Progenitor cell of endocrine pancreas (in vitro differentiated cells): Measurements from ENCODE around the gene STK24. TPM values are rescaled to one million over a fixed set of nuclear protein-coding genes. Genes with fewer than 3 reads are reported as not detected.
A peak's percentile ranks its signal among the peaks of the same experiment; 100 is the strongest.
"Not testable (repeated sequence)": the region's sequence is repeated elsewhere in the genome, so short reads cannot be mapped to it uniquely, and the experiment has no call there.

Source experiments
- DNase-seq: peaks from one replicate; pipeline ENCODE4 v3.0.0; 2021; ENCODE audit warnings: low spot score; ENCODE audit not compliant: unreplicated experiment
- H3K27ac Mint-ChIP-seq: 2 replicates; pipeline ENCODE4 v1.8.0; 2021; ENCODE audit warnings: mild to moderate bottlenecking, moderate library complexity, mixed read lengths
- H3K27me3 Mint-ChIP-seq: 2 replicates; pipeline ENCODE4 v1.8.0; 2021; ENCODE audit warnings: mixed read lengths
- H3K36me3 Mint-ChIP-seq: 2 replicates; pipeline ENCODE4 v1.8.0; 2022; ENCODE audit warnings: mixed read lengths; ENCODE audit not compliant: insufficient read depth
- H3K4me1 Mint-ChIP-seq: 2 replicates; pipeline ENCODE4 v1.8.0; 2021; ENCODE audit warnings: low read depth, mixed read lengths
- H3K4me3 Mint-ChIP-seq: 2 replicates; pipeline ENCODE4 v1.8.0; 2021; ENCODE audit warnings: low read depth, mild to moderate bottlenecking, moderate library complexity, mixed read lengths
- H3K9me3 Mint-ChIP-seq: 2 replicates; pipeline ENCODE4 v1.8.0; 2021; ENCODE audit warnings: low read depth, mixed read lengths
- CTCF ChIP-seq: fragments of 200-600 bp; sonication (generic); IDR thresholded peaks from one replicate; pipeline ENCODE4 v1.5.0; 2021; ENCODE audit warnings: antibody characterized with exemption, mild to moderate bottlenecking; ENCODE audit not compliant: unreplicated experiment
- total RNA-seq: library from RNA; stranded (reverse); gene quantifications from 2 replicates; pipeline ENCODE4 v1.2.1, GENCODE V29; 2021

Gene STK24
- total RNA-seq, 1 donor from 2014 or later, result 113 TPM

DNA sequence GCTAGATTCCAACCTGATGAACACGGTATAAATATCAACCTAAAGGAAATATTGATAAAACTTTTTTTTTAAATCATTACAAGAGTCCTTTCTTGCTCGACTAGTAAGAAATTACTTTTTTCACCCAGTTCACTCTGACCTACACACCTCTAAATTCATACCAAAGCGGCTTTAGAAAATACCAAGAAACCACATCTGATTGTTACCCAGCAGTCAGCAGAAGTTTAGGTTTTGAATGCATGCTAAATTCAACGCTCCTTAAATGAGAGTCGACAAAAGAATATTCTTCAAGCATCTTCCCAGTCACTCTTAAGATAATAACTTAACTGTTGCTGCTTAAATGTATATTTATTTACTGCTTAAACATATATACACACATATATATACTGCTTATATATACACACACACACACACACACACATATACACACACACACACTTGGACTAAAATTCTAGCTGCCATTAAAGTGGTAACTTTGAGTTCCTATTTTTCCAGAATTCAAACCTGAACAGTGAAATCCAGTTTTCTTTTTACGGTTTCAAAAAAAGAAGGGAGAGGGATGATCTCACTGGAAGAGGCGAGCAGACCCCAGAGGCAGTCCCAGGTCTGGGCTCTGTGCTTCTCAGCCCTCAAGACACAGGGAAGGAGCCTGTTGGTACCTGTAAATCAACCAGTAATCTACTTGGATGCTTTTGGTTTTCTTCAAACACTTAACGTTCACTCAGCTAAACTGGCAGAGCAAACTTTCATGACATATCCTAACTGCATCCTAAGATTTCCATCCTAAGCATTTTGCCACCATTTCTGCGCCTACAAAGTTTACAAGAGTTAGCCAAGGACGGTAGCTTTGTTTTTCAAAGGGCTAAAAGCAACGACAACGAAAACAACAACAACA lies 1.7 kb downstream of the STK24 start:
- no peak for TF ChIP-seq CTCF
- Mint-ChIP-seq H3K9me3 (no peaks in the 10 kb centered on the region), H3K4me1 (peaks cover 52% of the 10 kb centered on the region), H3K36me3 (peaks cover 1% of the 10 kb centered on the region), H3K4me3 (peak overlapping the region; percentile 87), H3K27me3 (no peaks in the 10 kb centered on the region), H3K27ac (peak overlapping the region; percentile 95)
- DNase-seq, result no peak

DNA sequence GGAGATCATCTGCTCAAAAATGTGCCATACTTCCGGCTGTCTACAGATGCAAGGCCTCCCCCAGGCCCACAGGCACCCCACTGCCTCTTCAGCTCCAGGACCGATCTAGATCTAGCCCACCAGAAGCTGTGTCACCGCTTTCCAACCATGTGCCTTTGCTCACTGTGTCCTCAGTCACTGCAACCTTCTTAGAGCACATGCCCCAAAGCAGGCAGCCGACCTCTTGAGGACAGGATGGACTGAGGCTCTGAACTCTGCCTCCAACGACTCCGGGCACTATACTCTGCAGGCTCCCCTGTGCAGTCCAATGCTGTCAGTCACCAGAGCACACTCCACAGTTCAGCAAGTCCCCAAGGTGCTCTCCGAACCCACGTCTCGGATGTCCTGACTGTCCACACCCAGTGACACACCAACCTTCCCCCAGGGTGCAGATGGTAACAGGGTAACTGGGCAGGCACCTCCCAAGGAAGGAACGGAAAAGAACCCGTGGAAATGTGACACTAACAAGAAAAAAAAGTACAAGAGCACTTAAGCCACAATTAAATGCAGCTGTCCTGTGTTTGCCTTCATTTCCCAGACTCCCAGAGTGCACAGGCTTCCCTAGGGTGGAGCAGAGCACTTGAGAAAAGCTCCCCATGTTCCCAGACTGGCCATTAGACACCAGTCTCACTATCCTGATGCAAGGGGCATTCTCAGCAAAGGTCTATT lies 4.8 kb downstream of the STK24 start:
- Mint-ChIP-seq H3K27me3 (no peaks in the 10 kb centered on the region), H3K9me3 (peaks cover 3% of the 10 kb centered on the region), H3K36me3 (peaks cover 8% of the 10 kb centered on the region), H3K27ac (peak overlapping the region; percentile 84), H3K4me1 (peaks cover 47% of the 10 kb centered on the region), H3K4me3 (no peak overlapping the region)
- no peak for TF ChIP-seq CTCF
- no peak for DNase-seq

DNA sequence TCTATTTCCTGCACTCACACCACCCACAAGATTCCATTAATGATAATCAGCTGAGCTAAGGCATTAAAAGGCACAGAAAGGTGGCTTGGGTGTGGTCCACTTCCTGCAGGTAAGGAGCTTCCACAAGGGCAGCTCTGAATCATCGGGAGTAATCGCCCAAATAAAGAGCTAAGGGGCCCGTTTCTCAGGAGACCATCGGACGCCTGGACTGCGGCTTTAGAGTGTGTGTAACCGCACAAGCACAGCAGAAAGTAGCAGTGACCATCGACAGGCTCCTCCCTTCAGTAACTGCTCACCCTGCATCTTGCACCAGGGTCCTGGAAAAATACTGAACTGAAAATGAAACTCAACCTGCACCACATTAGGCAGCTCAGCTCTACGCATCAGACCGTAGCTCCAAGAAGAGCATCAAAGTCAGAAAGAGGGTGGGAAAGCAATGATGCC lies 6.0 kb downstream of the STK24 start:
- no peak overlapping the region for H3K4me3 Mint-ChIP-seq
- H3K9me3 Mint-ChIP-seq, result peaks cover 3% of the 10 kb centered on the region
- H3K36me3 Mint-ChIP-seq, result peaks cover 9% of the 10 kb centered on the region
- peaks cover 56% of the 10 kb centered on the region for H3K4me1 Mint-ChIP-seq
- DNase-seq, result no peak
- no peak overlapping the region for H3K27ac Mint-ChIP-seq
- TF ChIP-seq CTCF, result no peak
- H3K27me3 Mint-ChIP-seq, result no peaks in the 10 kb centered on the region

DNA sequence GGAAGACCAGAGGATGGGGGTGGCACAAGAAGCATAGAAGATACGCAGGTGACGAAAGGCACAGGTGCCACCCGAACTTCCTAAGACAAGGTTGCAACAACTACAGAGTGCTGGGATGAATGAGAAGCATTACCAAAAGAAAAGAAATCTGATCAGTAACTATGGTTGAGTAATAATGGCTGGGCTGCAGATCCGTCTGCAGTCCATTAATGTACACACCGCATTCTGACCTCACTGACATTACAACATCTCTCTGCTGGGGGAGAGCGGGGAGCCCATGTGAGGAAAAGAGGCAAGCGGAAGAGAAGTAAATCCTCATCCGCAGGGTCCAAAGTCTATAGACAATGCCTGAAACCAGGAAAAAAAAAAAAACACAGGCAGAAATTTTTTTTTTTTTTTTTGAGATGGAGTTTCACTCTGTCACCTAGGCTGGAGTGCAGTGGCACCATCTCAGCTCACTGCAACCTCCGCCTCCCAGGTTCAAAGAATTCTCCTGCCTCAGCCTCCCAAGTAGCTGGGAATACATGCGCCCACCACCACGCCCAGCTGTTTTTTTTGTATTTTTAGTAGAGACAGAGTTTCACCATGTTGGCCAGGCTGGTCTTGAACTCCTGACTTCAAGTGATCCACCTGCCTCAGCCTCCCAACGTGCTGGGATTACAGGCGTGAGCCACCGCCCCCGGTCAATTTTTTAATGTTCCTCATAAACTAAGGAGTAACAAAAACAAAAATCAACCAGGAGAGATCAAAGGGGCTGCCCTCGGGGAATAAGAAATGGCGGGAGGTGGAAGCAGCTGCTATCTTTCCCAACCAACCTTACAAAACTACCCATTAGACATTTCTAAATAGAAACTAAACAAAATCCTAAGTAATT lies 7.2 kb downstream of the STK24 start:
- not testable (repeated sequence) for H3K4me3 Mint-ChIP-seq, H3K27me3 Mint-ChIP-seq, H3K9me3 Mint-ChIP-seq, H3K36me3 Mint-ChIP-seq, DNase-seq
- Mint-ChIP-seq H3K27ac (peak overlapping the region; percentile 81), H3K4me1 (peaks cover 50% of the 10 kb centered on the region)

DNA sequence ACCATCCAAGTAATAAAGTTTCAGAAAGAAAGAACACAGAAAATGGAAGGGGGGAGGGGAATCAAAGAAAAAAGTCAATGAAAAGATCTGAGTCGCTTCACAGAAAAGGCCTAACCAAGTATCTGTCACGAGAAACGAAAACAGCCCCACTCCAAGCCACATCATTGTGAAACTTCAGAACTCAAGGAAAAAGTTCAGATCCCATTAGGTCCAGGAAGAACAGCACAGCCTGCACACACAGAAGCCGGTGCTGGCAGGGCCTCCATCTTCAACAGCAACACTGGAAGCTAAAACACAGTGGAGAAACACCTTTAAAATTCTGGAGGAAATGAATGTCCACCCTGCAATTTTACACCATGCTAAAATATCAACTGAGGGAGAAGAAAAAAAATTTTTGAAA lies 8.0 kb downstream of the STK24 start:
- no peak for DNase-seq
- Mint-ChIP-seq H3K4me1 (peaks cover 43% of the 10 kb centered on the region), H3K9me3 (peaks cover 3% of the 10 kb centered on the region), H3K27me3 (no peaks in the 10 kb centered on the region), H3K4me3 (no peak overlapping the region), H3K27ac (no peak overlapping the region), H3K36me3 (peaks cover 9% of the 10 kb centered on the region)
- no peak for TF ChIP-seq CTCF
